Fibroblast of mammary gland (primary cell): Measurements from ENCODE around the gene TPST2.

Experiments
- DNase-seq: peaks from one replicate; pipeline ENCODE4 v3.0.0-alpha.2; 2010; ENCODE audit warnings: low read depth
- H3K4me3 ChIP-seq: 2 replicates; pipeline ENCODE4 v1.5.1; 2011; ENCODE audit warnings: low read depth, mild to moderate bottlenecking, low read length, moderate library complexity; ENCODE audit not compliant: control insufficient read depth
- TF ChIP-seq, protein P1 (sequence below): conservative IDR thresholded peaks from 2 replicates; pipeline ENCODE4 v1.5.1; 2011; ENCODE audit warnings: low read depth, low read length, inconsistent platforms; ENCODE audit not compliant: control insufficient read depth, insufficient read depth

Gene TPST2

GRCh38 chr22:26541167-26541819 lies 48.6 kb downstream of the TPST2 start:
- TF ChIP-seq, protein P1, sequence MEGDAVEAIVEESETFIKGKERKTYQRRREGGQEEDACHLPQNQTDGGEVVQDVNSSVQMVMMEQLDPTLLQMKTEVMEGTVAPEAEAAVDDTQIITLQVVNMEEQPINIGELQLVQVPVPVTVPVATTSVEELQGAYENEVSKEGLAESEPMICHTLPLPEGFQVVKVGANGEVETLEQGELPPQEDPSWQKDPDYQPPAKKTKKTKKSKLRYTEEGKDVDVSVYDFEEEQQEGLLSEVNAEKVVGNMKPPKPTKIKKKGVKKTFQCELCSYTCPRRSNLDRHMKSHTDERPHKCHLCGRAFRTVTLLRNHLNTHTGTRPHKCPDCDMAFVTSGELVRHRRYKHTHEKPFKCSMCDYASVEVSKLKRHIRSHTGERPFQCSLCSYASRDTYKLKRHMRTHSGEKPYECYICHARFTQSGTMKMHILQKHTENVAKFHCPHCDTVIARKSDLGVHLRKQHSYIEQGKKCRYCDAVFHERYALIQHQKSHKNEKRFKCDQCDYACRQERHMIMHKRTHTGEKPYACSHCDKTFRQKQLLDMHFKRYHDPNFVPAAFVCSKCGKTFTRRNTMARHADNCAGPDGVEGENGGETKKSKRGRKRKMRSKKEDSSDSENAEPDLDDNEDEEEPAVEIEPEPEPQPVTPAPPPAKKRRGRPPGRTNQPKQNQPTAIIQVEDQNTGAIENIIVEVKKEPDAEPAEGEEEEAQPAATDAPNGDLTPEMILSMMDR: no peak
- H3K4me3 ChIP-seq: no peak overlapping the region
- DNase-seq: no peak

- no peak overlapping the region for H3K4me3 ChIP-seq
- TF ChIP-seq, protein P1: no peak
- DNase-seq: no peak
Measured at GRCh38 chr22:26540119-26540518, 49.8 kb downstream of the TPST2 start.

- no peak for DNase-seq
- TF ChIP-seq, protein P1: no peak
- H3K4me3 ChIP-seq: no peak overlapping the region
Measured at GRCh38 chr22:26536762-26537134, 53.2 kb downstream of the TPST2 start.

GRCh38 chr22:26536056-26536761 lies 53.7 kb downstream of the TPST2 start:
- H3K4me3 ChIP-seq: no peak overlapping the region
- DNase-seq: peak; percentile 11
- TF ChIP-seq, protein P1: no peak

GRCh38 chr22:26535603-26535908 lies 54.4 kb downstream of the TPST2 start:
- TF ChIP-seq, protein P1: no peak
- DNase-seq: no peak

DNA sequence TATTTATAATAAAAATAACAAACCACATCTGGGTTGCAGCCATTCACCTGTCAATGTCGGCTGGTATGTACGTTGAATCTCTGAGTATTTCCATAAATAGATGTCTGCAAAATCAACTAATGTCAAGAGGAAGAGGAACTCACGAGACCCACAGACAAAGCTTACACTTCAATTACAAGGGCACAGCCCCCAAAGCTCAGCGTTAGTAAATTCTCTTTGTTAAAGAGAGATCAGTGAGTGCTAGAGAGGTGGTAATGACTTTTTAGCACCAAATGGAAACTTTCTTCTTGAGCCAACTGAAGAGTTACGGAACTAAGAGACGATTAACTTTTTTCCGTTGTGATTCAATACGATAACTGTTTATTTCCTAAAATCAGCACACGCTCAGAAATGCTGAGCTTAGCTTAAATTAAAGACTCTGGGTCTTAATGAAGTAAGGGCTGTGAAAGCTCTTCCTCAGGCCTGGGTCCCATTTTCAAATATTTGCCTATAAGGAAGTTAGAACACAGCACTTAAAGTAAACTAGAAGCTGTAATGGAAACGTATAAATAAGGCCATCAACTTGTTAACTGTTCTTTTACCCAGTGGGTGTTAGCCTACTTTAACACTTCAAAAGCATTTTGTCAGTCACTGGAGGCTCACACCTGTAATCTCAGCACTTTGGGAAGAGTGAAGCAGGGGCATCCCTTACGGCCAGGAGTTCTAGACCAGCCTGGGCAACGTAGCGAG lies 54.9 kb downstream of the TPST2 start:
- DNase-seq: no peak
- H3K4me3 ChIP-seq: no peak overlapping the region
- TF ChIP-seq, protein P1: no peak

More at GRCh38 chr22:26535603-26535908, 54.4 kb downstream of the TPST2 start:
- H3K4me3 ChIP-seq: no peak overlapping the region
